ENCODE data around the gene GADD45G.

GADD45G gene

DNA sequence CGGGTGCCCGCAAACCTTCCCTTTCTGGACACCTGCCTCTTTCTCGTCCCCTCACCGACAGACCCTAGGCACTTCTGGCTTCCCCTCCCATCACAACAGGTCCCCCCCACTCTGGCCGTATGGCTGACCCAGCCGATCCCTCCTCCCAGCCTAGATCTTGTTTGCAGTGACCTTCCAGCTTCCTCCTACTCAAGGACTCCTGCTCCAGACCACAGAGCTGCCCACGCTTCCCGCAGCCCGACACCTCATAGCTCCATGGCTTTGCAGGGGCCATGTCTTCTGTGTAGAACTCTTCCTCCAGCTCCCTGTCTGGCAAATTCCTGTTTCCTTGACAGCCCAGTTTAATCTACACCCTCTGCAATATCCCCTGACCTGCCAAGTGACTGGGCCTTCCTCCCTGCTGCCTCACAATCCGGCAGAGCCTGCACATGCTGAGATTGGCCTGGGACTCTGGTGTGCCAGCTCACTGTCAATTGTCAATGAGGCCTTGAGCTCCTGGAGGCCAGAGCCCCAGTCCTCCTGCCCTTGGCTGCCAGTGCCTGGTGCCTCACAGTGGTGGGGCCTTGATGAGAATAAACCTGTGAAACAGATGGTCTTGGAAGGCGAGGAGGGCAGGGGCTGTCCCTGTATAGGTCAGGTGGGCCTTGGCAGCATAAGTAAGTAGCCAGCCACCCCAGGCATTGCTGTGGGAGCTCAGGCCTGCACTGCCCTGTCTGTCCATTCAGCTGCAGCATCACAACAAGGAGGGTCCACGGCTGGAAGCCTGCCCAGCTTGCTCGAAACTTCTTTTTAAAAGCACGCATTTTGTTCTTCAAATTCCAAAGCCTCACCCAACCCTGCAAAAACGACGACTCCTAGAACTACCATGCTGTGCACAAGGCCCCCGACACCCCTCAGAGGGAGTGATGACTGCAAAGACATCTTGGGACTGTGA is 50.5 kb downstream of the GADD45G start:
- H3K9me3 ChIP-seq (ENCODE audit: control insufficient read depth, low read length): no peaks in the 10 kb centered on the region
- no peaks in the 10 kb centered on the region for H3K27me3 ChIP-seq (ENCODE audit: control insufficient read depth, insufficient read depth, low read length)
- no peaks in the 10 kb centered on the region for H3K36me3 ChIP-seq (ENCODE audit: control insufficient read depth, insufficient read depth, low read length)
- no peak overlapping the region for H3K9ac ChIP-seq (ENCODE audit: low read length)
- H3K4me1 ChIP-seq (ENCODE audit: control insufficient read depth, insufficient read depth, low read length): peaks cover 18% of the 10 kb centered on the region
- H3K4me3 ChIP-seq (ENCODE audit: low read length): no peak overlapping the region

All from mucosa of stomach (tissue), 1 donor.